Erythroblast (primary cell): Measurements from ENCODE around the gene RABL2B.
"Not testable (repeated sequence)": the region's sequence is repeated elsewhere in the genome, so short reads cannot be mapped to it uniquely, and the experiment has no call there.

ENCODE experiments used
- GATA1 ChIP-seq: IDR thresholded peaks from 2 replicates; pipeline ENCODE4 v1.6.1; 2011; ENCODE audit warnings: low read depth, mild to moderate bottlenecking, control low read depth, low read length, moderate library complexity
- POLR2A ChIP-seq: IDR thresholded peaks from 2 replicates; pipeline ENCODE4 v1.6.1; 2011; ENCODE audit warnings: mild to moderate bottlenecking, low read length

GRCh38 chr22:50756406-50756805 is 27.0 kb downstream of the RABL2B start:
- not testable (repeated sequence) for TF ChIP-seq POLR2A, GATA1
